ENCODE measurements around the gene C16orf86.

Gene C16orf86

DNA sequence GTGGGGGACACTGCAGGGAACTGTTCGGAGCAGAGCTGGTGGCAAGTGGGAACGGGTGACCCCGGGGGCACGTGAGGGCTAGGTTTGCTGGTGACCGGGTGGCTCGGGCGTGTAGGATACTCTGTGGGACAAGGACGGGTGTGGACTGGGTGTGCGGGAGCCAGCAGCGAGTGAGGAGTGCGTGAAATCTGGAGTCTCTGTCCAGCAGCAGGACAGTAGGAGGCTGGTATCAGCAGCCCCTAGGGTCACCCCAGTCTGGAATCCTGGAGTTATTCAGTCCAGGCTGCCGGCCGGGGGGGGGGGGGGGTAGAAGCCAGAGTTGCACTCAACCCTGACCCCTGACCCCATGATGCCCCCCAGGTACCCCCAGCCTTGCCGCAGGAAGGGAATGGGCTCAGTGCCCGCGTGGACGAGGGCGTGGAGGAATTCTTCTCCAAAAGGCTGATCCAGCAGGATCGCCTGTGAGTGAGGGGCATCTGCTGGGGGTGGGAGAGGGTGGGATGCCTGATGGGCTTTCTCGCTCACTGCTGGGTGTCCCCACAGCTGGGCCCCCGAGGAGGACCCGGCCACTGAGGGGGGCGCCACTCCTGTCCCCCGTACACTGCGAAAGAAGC is 12.7 kb upstream of the C16orf86 start:
- H3K4me1 ChIP-seq (ENCODE audit: low read length): peaks cover 2% of the 10 kb centered on the region; the same call in 1 of the 2 replicates
- H3K79me2 ChIP-seq (ENCODE audit: low read length): peaks cover 17% of the 10 kb centered on the region
- H3F3A ChIP-seq (ENCODE audit: insufficient read depth, low read length): peaks cover 4% of the 10 kb centered on the region; the same call in 1 of the 2 replicates
- H3K36me3 ChIP-seq (replicated peaks; ENCODE audit: insufficient read depth, low read length): no peaks in the 10 kb centered on the region
- H3K9me2 ChIP-seq (replicated peaks; ENCODE audit: insufficient read depth, low read length): no peaks in the 10 kb centered on the region
- no peak overlapping the region for H3K4me3 ChIP-seq (ENCODE audit: low read length)
- TF ChIP-seq, protein P1, sequence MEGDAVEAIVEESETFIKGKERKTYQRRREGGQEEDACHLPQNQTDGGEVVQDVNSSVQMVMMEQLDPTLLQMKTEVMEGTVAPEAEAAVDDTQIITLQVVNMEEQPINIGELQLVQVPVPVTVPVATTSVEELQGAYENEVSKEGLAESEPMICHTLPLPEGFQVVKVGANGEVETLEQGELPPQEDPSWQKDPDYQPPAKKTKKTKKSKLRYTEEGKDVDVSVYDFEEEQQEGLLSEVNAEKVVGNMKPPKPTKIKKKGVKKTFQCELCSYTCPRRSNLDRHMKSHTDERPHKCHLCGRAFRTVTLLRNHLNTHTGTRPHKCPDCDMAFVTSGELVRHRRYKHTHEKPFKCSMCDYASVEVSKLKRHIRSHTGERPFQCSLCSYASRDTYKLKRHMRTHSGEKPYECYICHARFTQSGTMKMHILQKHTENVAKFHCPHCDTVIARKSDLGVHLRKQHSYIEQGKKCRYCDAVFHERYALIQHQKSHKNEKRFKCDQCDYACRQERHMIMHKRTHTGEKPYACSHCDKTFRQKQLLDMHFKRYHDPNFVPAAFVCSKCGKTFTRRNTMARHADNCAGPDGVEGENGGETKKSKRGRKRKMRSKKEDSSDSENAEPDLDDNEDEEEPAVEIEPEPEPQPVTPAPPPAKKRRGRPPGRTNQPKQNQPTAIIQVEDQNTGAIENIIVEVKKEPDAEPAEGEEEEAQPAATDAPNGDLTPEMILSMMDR (IDR thresholded peaks at IDR 0.05; ENCODE audit: low read length): no peak
- H3K4me2 ChIP-seq (ENCODE audit: low read depth, low read length): no peak overlapping the region
- no peak overlapping the region for H3K9ac ChIP-seq (ENCODE audit: low read length)
- H3K9me3 ChIP-seq (replicated peaks; ENCODE audit: insufficient read depth, low read length): no peaks in the 10 kb centered on the region
- no peak for DNase-seq
- no peak overlapping the region for H3K27ac ChIP-seq (ENCODE audit: low read length)
- no peak overlapping the region for H2AFZ ChIP-seq (ENCODE audit: low read length)
- no peaks in the 10 kb centered on the region for H3K27me3 ChIP-seq (replicated peaks; ENCODE audit: insufficient read depth, low read length)
- H4K20me1 ChIP-seq (ENCODE audit: insufficient read depth, low read length): no peaks in the 10 kb centered on the region

DNA sequence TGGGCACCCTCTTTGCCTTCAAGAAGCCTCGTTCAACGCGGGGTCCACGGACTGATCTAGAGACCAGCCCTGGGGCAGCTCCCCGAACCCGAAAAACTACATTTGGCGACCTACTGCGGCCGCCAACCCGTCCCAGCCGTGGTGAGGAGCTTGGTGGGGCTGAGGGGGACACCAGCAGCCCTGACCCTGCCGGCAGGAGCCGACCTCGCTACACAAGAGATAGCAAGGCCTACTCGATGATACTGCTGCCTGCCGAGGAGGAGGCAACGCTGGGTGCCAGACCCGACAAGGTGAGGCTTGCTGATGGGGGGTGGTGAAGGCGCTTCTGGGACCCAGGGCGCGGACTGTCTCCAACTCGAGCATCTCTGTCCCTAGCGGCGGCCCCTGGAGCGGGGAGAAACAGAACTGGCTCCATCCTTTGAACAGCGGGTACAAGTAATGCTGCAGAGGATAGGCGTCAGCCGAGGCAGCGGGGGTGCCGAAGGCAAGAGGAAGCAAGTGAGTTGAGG is 12.2 kb upstream of the C16orf86 start:
- no peaks in the 10 kb centered on the region for H4K20me1 ChIP-seq (ENCODE audit: insufficient read depth, low read length)
- no peak overlapping the region for H3K27ac ChIP-seq (ENCODE audit: low read length)
- H3K36me3 ChIP-seq (replicated peaks; ENCODE audit: insufficient read depth, low read length): no peaks in the 10 kb centered on the region
- H3K4me2 ChIP-seq (ENCODE audit: low read depth, low read length): no peak overlapping the region
- no peak overlapping the region for H3K9ac ChIP-seq (ENCODE audit: low read length)
- H3K9me2 ChIP-seq (replicated peaks; ENCODE audit: insufficient read depth, low read length): no peaks in the 10 kb centered on the region
- H3K27me3 ChIP-seq (replicated peaks; ENCODE audit: insufficient read depth, low read length): no peaks in the 10 kb centered on the region
- H3K9me3 ChIP-seq (replicated peaks; ENCODE audit: insufficient read depth, low read length): no peaks in the 10 kb centered on the region
- DNase-seq: no peak
- peaks cover 4% of the 10 kb centered on the region; the same call in 1 of the 2 replicates for H3F3A ChIP-seq (ENCODE audit: insufficient read depth, low read length)
- H3K4me1 ChIP-seq (ENCODE audit: low read length): peaks cover 6% of the 10 kb centered on the region
- no peak for TF ChIP-seq EZH2phosphoT487 (IDR thresholded peaks at IDR 0.05; ENCODE audit: low read length)
- TF ChIP-seq, protein P1 (IDR thresholded peaks at IDR 0.05; ENCODE audit: low read length): no peak
- no peak for TF ChIP-seq EZH2 (optimal IDR thresholded peaks at IDR 0.05; ENCODE audit: low read depth, low read length)
- H3K4me3 ChIP-seq (ENCODE audit: low read length): no peak overlapping the region
- peaks cover 19% of the 10 kb centered on the region for H3K79me2 ChIP-seq (ENCODE audit: low read length)
- H2AFZ ChIP-seq (ENCODE audit: low read length): no peak overlapping the region

DNA sequence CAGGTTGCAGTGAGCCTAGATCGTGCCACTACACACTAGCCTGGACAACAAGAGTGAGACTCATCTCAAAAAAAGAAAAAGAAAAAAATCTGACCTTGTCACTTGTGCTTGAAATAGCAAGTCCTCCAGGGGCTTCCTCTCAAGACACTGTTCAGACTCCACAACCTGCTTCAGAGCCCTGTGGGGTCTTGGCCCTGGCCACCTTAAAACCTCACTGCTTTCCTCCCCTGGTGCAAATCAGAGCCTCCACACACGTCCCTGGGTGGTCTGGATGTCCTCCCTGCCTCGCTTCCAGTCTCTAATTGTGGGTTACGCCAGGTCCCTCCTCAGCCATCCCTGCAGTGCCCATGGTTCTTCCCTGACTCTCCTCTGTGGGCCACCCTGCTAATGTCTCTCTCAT is 11.3 kb upstream of the C16orf86 start:
- H3K27me3 ChIP-seq (replicated peaks; ENCODE audit: insufficient read depth, low read length): no peaks in the 10 kb centered on the region
- no peak overlapping the region for H3K27ac ChIP-seq (ENCODE audit: low read length)
- TF ChIP-seq EZH2 (optimal IDR thresholded peaks at IDR 0.05; ENCODE audit: low read depth, low read length): no peak
- TF ChIP-seq EZH2phosphoT487 (IDR thresholded peaks at IDR 0.05; ENCODE audit: low read length): no peak
- TF ChIP-seq, protein P1 (IDR thresholded peaks at IDR 0.05; ENCODE audit: low read length): no peak
- H3K4me1 ChIP-seq (ENCODE audit: low read length): peaks cover 6% of the 10 kb centered on the region
- no peak overlapping the region for H2AFZ ChIP-seq (ENCODE audit: low read length)
- H3K9me3 ChIP-seq (replicated peaks; ENCODE audit: insufficient read depth, low read length): no peaks in the 10 kb centered on the region
- H3K9me2 ChIP-seq (replicated peaks; ENCODE audit: insufficient read depth, low read length): no peaks in the 10 kb centered on the region
- no peaks in the 10 kb centered on the region for H4K20me1 ChIP-seq (ENCODE audit: insufficient read depth, low read length)
- no peak overlapping the region for H3K4me3 ChIP-seq (ENCODE audit: low read length)
- peaks cover 25% of the 10 kb centered on the region for H3K79me2 ChIP-seq (ENCODE audit: low read length)
- H3K4me2 ChIP-seq (ENCODE audit: low read depth, low read length): no peak overlapping the region
- no peak for DNase-seq
- no peak overlapping the region for H3K9ac ChIP-seq (ENCODE audit: low read length)
- no peaks in the 10 kb centered on the region for H3K36me3 ChIP-seq (replicated peaks; ENCODE audit: insufficient read depth, low read length)
- peaks cover 6% of the 10 kb centered on the region for H3F3A ChIP-seq (ENCODE audit: insufficient read depth, low read length)

Data from MM.1S (cell line).